MV-4-11 (cell line): ENCODE results near the gene ST8SIA6.
"Not testable (repeated sequence)": the region's sequence is repeated elsewhere in the genome, so short reads cannot be mapped to it uniquely, and the experiment has no call there.

Source experiments
- DNase-seq: peaks from one replicate; lab custom pipeline; 2025; lab: John Stamatoyannopoulos, UW

The ST8SIA6 gene

GRCh38 chr10:17454161-17455014, at the start of gene ST8SIA6:
Gene ST8SIA6 (minus strand): TSS chr10:17454595. CDS start chr10:17454255, 340 bp downstream.
- peak; percentile 60 for DNase-seq

GRCh38 chr10:17503795-17504194, 49.4 kb upstream of the ST8SIA6 start:
- no peak for DNase-seq

GRCh38 chr10:17502814-17503213, 48.4 kb upstream of the ST8SIA6 start:
- DNase-seq = no peak

- not testable (repeated sequence) for DNase-seq
Measured at GRCh38 chr10:17499014-17499413, 44.6 kb upstream of the ST8SIA6 start.

GRCh38 chr10:17497446-17498030, 43.1 kb upstream of the ST8SIA6 start:
- peak; percentile 33 for DNase-seq

- DNase-seq = no peak
Measured at GRCh38 chr10:17494626-17495260, 40.3 kb upstream of the ST8SIA6 start.

GRCh38 chr10:17488848-17489247, 34.5 kb upstream of the ST8SIA6 start:
- no peak for DNase-seq

- DNase-seq = no peak
Measured at GRCh38 chr10:17483079-17483478, 28.7 kb upstream of the ST8SIA6 start.

GRCh38 chr10:17479822-17480221, 25.4 kb upstream of the ST8SIA6 start:
- DNase-seq = peak; percentile 92

- no peak for DNase-seq
Measured at GRCh38 chr10:17479015-17479615, 24.7 kb upstream of the ST8SIA6 start.

- peak; percentile 96 for DNase-seq
Measured at GRCh38 chr10:17476073-17476472, 21.7 kb upstream of the ST8SIA6 start.

- DNase-seq = no peak
Measured at GRCh38 chr10:17475661-17476060, 21.3 kb upstream of the ST8SIA6 start.

GRCh38 chr10:17474595-17475323, 20.4 kb upstream of the ST8SIA6 start:
- peak; percentile 16 for DNase-seq

GRCh38 chr10:17473228-17473950, 19.0 kb upstream of the ST8SIA6 start:
- DNase-seq = peak; percentile 74

- peak; percentile 76 for DNase-seq
Measured at GRCh38 chr10:17472481-17473227, 18.3 kb upstream of the ST8SIA6 start.

- DNase-seq = no peak
Measured at GRCh38 chr10:17470246-17470645, 15.9 kb upstream of the ST8SIA6 start.

- DNase-seq = no peak
Measured at GRCh38 chr10:17465328-17466125, 11.1 kb upstream of the ST8SIA6 start.

GRCh38 chr10:17464545-17464944, 10.2 kb upstream of the ST8SIA6 start:
- DNase-seq = peak; percentile 81

GRCh38 chr10:17460756-17461155, 6.4 kb upstream of the ST8SIA6 start:
- DNase-seq = peak; percentile 89

- DNase-seq = no peak
Measured at GRCh38 chr10:17457083-17457482, 2.7 kb upstream of the ST8SIA6 start.
